Brain microvascular endothelial cell (primary cell): Measurements from ENCODE around the gene RAPSN.

Experiments
- DNase-seq: peaks from one replicate; pipeline ENCODE4 v3.0.0-alpha.2; 2020
- H3K27ac ChIP-seq: fragments of 250-450 bp; sonication (Bioruptor Pico); 2 replicates; pipeline ENCODE4 v1.5.1; 2020; ENCODE audit warnings: mild to moderate bottlenecking, moderate library complexity
- H3K27me3 ChIP-seq: fragments of 250-450 bp; sonication (Bioruptor Pico); replicated peaks from 2 replicates; pipeline ENCODE4 v1.5.1; 2020; ENCODE audit warnings: mild to moderate bottlenecking
- H3K36me3 ChIP-seq: fragments of 250-450 bp; sonication (Bioruptor Pico); replicated peaks from 2 replicates; pipeline ENCODE4 v1.5.1; 2020; ENCODE audit warnings: mild to moderate bottlenecking
- H3K4me3 ChIP-seq: 2 replicates; pipeline ENCODE4 v1.5.1; 2011; ENCODE audit warnings: low read depth, mild to moderate bottlenecking, control low read depth, low read length, moderate library complexity
- CTCF ChIP-seq: IDR thresholded peaks from 2 replicates; pipeline ENCODE4 v1.5.1; 2011; ENCODE audit warnings: low read depth, mild to moderate bottlenecking, moderate library complexity, low read length, control low read depth, inconsistent platforms; ENCODE audit errors: missing control alignments
- in situ Hi-C: cut with HindIII; loops from 2 replicates; pipeline ENCODE4 v1.10.0; 2017; ENCODE audit warnings: low sequenced_read_pairs, low pct_ligation_motif_present

The RAPSN gene

DNA sequence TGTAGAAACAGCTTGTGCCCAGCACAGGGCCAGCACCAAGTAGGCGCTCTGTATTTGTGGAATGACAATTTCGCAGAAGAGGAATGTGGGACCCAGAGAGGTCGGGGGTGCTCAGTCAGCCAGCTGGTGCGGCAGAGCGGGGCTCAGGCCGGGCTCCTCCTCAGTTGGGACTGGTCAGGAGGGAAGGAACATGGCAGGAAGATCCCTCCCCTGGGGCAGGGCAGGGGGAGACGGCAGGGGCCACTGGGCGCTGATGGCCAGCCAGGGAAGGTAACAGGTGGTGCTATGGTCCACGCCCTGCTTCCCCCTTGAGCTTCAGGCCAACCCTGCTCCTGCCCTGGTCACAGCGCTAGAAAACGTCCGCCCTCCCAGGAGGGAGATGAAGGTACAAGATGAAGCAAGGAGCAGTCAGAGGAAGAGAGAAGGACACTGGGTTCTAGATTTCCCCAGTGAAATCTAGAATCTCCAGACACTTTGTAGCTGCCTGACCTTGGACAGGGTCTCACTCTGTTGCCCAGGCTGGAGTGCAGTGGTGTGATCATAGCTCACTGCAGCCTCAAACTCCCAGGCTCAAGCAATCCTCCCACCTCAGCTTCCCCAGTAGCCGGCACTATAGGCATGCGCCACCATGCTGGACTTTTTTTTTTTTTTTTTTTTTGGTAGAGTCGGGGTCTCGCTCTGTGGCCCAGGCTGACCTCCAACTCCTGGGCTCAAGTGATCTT is 57.1 kb downstream of the RAPSN start:
- Histone ChIP-seq H3K36me3 (no peaks in the 10 kb centered on the region), H3K27ac (no peak overlapping the region), H3K27me3 (no peaks in the 10 kb centered on the region), H3K4me3 (no peak overlapping the region)
- in situ Hi-C loops: no loop called here
- TF ChIP-seq CTCF: no peak
- DNase-seq: no peak

GRCh38 chr11:47391077-47391583 is 57.8 kb downstream of the RAPSN start:
- H3K27ac ChIP-seq: no peak overlapping the region
- in situ Hi-C loops: no loop called here
- no peak for DNase-seq

GRCh38 chr11:47390422-47390760 is 58.5 kb downstream of the RAPSN start:
- no peaks in the 10 kb centered on the region for H3K36me3 ChIP-seq
- no peak overlapping the region for H3K4me3 ChIP-seq
- in situ Hi-C loops: no loop called here
- no peaks in the 10 kb centered on the region for H3K27me3 ChIP-seq
- no peak overlapping the region for H3K27ac ChIP-seq
- no peak for DNase-seq
- TF ChIP-seq CTCF: no peak

More at GRCh38 chr11:47391077-47391583, 57.8 kb downstream of the RAPSN start:
- no peak for TF ChIP-seq CTCF
- no peaks in the 10 kb centered on the region for H3K36me3 ChIP-seq
- H3K4me3 ChIP-seq: no peak overlapping the region
- no peaks in the 10 kb centered on the region for H3K27me3 ChIP-seq

GRCh38 chr11:47389577-47390421 is 59.1 kb downstream of the RAPSN start:
- H3K27me3 ChIP-seq: no peaks in the 10 kb centered on the region
- in situ Hi-C loops: no loop called here
- no peaks in the 10 kb centered on the region for H3K36me3 ChIP-seq
- DNase-seq: no peak
- no peak overlapping the region for H3K27ac ChIP-seq
- no peak for TF ChIP-seq CTCF
- no peak overlapping the region for H3K4me3 ChIP-seq

- H3K27ac ChIP-seq: no peak overlapping the region
- DNase-seq: no peak
- no peak overlapping the region for H3K4me3 ChIP-seq
- H3K27me3 ChIP-seq: no peaks in the 10 kb centered on the region
- no peak for TF ChIP-seq CTCF
- H3K36me3 ChIP-seq: no peaks in the 10 kb centered on the region
- in situ Hi-C loops: no loop called here
These were observed 60.0 kb downstream of the RAPSN start for GRCh38 chr11:47388697-47389576.
